NCI-H187 treated with DMSO at 0.1 percent for 48 hours (cell line): Measurements from ENCODE around the gene KRTAP2-1.
"Not testable (repeated sequence)": the region's sequence is repeated elsewhere in the genome, so short reads cannot be mapped to it uniquely, and the experiment has no call there.

Source experiments
- DNase-seq: peaks from one replicate; lab custom pipeline; 2025; lab: John Stamatoyannopoulos, UW

Gene KRTAP2-1

GRCh38 chr17:41057547-41057946 lies 10.4 kb upstream of the KRTAP2-1 start:
- DNase-seq, result no peak

GRCh38 chr17:41055130-41055529 lies 8.0 kb upstream of the KRTAP2-1 start, which contains the start of gene KRTAP2-2:
KRTAP2-2 (minus strand) TSS chr17:41055230; CDS start chr17:41055211, 19 bp downstream.
- not testable (repeated sequence) for DNase-seq

GRCh38 chr17:41054556-41054955 lies 7.4 kb upstream of the KRTAP2-1 start:
- DNase-seq, result not testable (repeated sequence)

GRCh38 chr17:41054025-41054424 lies 6.9 kb upstream of the KRTAP2-1 start:
- DNase-seq, result no peak

- no peak for DNase-seq
These were observed 5.5 kb upstream of the KRTAP2-1 start for GRCh38 chr17:41052566-41052965.

- no peak for DNase-seq
These were observed 2.0 kb upstream of the KRTAP2-1 start for GRCh38 chr17:41049110-41049509.

GRCh38 chr17:41048441-41048840 lies 1.3 kb upstream of the KRTAP2-1 start:
- DNase-seq, result no peak

- DNase-seq, result no peak
These were observed 4.2 kb downstream of the KRTAP2-1 start for GRCh38 chr17:41042953-41043352.

GRCh38 chr17:41040783-41041571 lies 6.1 kb downstream of the KRTAP2-1 start, which contains the start of gene KRTAP1-1:
KRTAP1-1 (minus strand) TSS chr17:41041450; CDS start chr17:41041397, 53 bp downstream.
- not testable (repeated sequence) for DNase-seq

- no peak for DNase-seq
These were observed 9.2 kb downstream of the KRTAP2-1 start for GRCh38 chr17:41037853-41038350.

GRCh38 chr17:41034346-41034935 lies 12.7 kb downstream of the KRTAP2-1 start, which contains the start of gene KRTAP1-3:
KRTAP1-3 (minus strand) TSS chr17:41034874; CDS start chr17:41034821, 53 bp downstream.
- not testable (repeated sequence) for DNase-seq

GRCh38 chr17:41029633-41030245 lies 17.4 kb downstream of the KRTAP2-1 start, which contains the start of gene KRTAP1-4:
KRTAP1-4 (minus strand) TSS chr17:41030195; CDS start chr17:41030078, 117 bp downstream.
- no peak for DNase-seq

- no peak for DNase-seq
These were observed 20.2 kb downstream of the KRTAP2-1 start, which contains the start of gene KRTAP1-5 for GRCh38 chr17:41026715-41027471. KRTAP1-5 (minus strand) TSS chr17:41027208; CDS start chr17:41027155, 53 bp downstream.

- DNase-seq, result no peak
These were observed 22.4 kb downstream of the KRTAP2-1 start for GRCh38 chr17:41024697-41025096.

GRCh38 chr17:41020336-41020735 lies 26.8 kb downstream of the KRTAP2-1 start:
- no peak for DNase-seq

GRCh38 chr17:41019415-41019814 lies 27.7 kb downstream of the KRTAP2-1 start:
- no peak for DNase-seq

- no peak for DNase-seq
These were observed 28.6 kb downstream of the KRTAP2-1 start for GRCh38 chr17:41018541-41018940.

- no peak for DNase-seq
These were observed 30.4 kb downstream of the KRTAP2-1 start for GRCh38 chr17:41016578-41017215.

GRCh38 chr17:41015454-41015853 lies 31.7 kb downstream of the KRTAP2-1 start:
- no peak for DNase-seq

GRCh38 chr17:41013606-41014005 lies 33.5 kb downstream of the KRTAP2-1 start:
- no peak for DNase-seq

- DNase-seq, result no peak
These were observed 33.9 kb downstream of the KRTAP2-1 start for GRCh38 chr17:41013181-41013580.
